Osteocyte (in vitro differentiated cells): ENCODE results near the gene CTSD. TPM values are rescaled to one million over a fixed set of nuclear protein-coding genes. Genes with fewer than 3 reads are reported as not detected.

Experiments
- DNase-seq: peaks from one replicate; pipeline ENCODE4 v3.0.0; 2021; ENCODE audit warnings: mixed read lengths; ENCODE audit not compliant: unreplicated experiment; ENCODE audit errors: extremely low spot score
- H3K27ac Mint-ChIP-seq: one replicate; pipeline ENCODE4 v1.8.0; 2021; ENCODE audit warnings: mild to moderate bottlenecking, mixed read lengths; ENCODE audit not compliant: unreplicated experiment
- H3K27me3 Mint-ChIP-seq: one replicate; pipeline ENCODE4 v1.8.0; 2021; ENCODE audit warnings: mixed read lengths; ENCODE audit not compliant: unreplicated experiment
- H3K36me3 Mint-ChIP-seq: one replicate; pipeline ENCODE4 v1.8.0; 2021; ENCODE audit warnings: mixed read lengths; ENCODE audit not compliant: unreplicated experiment
- H3K4me1 Mint-ChIP-seq: one replicate; pipeline ENCODE4 v1.8.0; 2021; ENCODE audit warnings: mixed read lengths; ENCODE audit not compliant: unreplicated experiment
- H3K4me3 Mint-ChIP-seq: one replicate; pipeline ENCODE4 v1.8.0; 2021; ENCODE audit warnings: mild to moderate bottlenecking, moderate library complexity, mixed read lengths; ENCODE audit not compliant: unreplicated experiment
- H3K9me3 Mint-ChIP-seq: one replicate; pipeline ENCODE4 v1.8.0; 2021; ENCODE audit warnings: mixed read lengths; ENCODE audit not compliant: unreplicated experiment
- total RNA-seq: library from RNA; stranded (reverse); gene quantifications from 2 replicates; pipeline ENCODE4 v1.2.1, GENCODE V29; 2021
- TF ChIP-seq, protein P1 (sequence below): fragments of 200-600 bp; sonication (generic); IDR thresholded peaks from 2 replicates; pipeline ENCODE4 v1.5.0; 2021; ENCODE audit warnings: antibody characterized with exemption, mild to moderate bottlenecking, moderate library complexity

Gene CTSD
- total RNA-seq, 1 donor from 2014 or later: 2,062 TPM

DNA sequence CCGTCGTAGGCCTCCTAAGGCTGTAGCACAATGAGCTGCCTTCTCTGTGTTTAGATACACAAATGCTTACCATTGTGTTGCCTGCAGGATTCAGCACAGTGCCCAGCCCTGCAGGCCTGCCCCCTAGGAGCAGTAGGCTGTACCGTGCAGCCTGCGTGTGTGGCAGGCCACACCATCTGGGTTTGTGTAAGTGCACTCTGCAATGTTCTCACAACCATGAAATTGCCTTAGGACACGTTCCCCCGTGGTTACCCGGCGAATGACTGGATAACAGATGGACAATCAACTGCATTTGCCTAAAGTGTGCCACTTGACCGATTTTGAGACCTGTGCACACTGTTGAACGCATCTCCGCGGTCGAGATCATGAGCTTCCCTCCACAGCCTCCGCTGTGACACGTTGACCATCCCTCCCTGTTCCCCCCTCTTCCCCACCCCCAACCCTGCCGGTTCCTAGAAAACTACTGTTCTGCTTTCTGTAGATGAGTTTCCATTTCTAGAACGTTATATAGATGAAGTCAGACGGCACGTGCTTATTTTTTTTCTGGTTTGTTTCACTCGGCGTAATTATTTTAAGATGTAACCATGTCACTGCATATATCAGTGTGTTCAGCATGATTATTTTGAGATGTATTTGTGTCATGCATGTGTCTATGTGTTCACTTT lies 22.2 kb upstream of the CTSD start:
- Mint-ChIP-seq H3K36me3 (peaks cover 8% of the 10 kb centered on the region), H3K27me3 (peaks cover 4% of the 10 kb centered on the region), H3K27ac (no peak overlapping the region), H3K4me3 (no peak overlapping the region), H3K9me3 (no peaks in the 10 kb centered on the region), H3K4me1 (peaks cover 55% of the 10 kb centered on the region)
- TF ChIP-seq, protein P1, sequence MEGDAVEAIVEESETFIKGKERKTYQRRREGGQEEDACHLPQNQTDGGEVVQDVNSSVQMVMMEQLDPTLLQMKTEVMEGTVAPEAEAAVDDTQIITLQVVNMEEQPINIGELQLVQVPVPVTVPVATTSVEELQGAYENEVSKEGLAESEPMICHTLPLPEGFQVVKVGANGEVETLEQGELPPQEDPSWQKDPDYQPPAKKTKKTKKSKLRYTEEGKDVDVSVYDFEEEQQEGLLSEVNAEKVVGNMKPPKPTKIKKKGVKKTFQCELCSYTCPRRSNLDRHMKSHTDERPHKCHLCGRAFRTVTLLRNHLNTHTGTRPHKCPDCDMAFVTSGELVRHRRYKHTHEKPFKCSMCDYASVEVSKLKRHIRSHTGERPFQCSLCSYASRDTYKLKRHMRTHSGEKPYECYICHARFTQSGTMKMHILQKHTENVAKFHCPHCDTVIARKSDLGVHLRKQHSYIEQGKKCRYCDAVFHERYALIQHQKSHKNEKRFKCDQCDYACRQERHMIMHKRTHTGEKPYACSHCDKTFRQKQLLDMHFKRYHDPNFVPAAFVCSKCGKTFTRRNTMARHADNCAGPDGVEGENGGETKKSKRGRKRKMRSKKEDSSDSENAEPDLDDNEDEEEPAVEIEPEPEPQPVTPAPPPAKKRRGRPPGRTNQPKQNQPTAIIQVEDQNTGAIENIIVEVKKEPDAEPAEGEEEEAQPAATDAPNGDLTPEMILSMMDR: no peak
- no peak for DNase-seq

- no peak for DNase-seq
- Mint-ChIP-seq H3K27ac (no peak overlapping the region), H3K4me1 (peaks cover 55% of the 10 kb centered on the region), H3K36me3 (peaks cover 4% of the 10 kb centered on the region), H3K27me3 (no peaks in the 10 kb centered on the region), H3K4me3 (no peak overlapping the region), H3K9me3 (no peaks in the 10 kb centered on the region)
- TF ChIP-seq, protein P1: no peak
These were observed 21.3 kb upstream of the CTSD start for GRCh38 chr11:1784761-1785650.

DNA sequence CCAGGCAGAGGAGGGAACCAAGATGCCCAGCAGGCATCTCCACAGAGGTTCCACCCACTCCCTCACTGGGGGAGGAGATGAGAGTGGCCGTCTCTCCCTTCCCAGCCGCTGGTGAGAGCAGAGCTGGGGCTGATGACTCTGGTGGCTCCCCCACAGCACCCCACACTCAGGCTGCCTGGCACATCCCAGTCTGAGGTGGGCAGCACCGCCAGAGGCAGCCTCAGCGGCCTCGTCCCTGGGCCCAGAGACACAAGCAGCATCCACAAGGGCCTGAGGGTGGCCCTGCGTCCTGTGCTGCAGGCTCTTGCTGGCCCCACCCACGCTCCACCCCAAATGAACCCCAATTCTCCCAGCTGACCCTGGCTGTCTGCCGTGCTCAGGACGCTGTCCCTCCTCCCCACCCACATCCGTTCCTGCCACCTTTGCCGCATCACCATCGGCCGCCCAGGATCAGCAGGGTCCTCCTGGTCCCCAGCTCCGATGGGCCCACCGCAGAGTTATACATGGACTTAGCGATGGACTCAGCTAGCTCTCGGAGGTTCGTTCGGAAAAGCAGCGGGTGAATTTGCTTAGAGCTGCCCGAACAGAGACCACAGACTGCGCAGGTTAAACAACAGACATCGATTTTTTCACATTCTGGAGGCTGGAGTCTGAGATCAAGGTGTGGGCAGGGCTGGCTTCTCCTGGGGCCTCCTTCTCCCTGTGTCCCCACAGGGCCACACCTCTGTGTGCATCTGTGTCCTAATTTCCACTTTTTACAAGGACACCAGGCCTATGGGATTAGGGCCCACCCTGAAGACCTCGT lies 20.2 kb upstream of the CTSD start:
- Mint-ChIP-seq H3K4me3 (no peak overlapping the region), H3K9me3 (no peaks in the 10 kb centered on the region), H3K27ac (peak overlapping the region; percentile 27), H3K4me1 (peaks cover 53% of the 10 kb centered on the region), H3K27me3 (no peaks in the 10 kb centered on the region), H3K36me3 (peaks cover 4% of the 10 kb centered on the region)
- TF ChIP-seq, protein P1: no peak
- DNase-seq: no peak

- TF ChIP-seq, protein P1: no peak
- H3K27ac Mint-ChIP-seq: peak overlapping the region; percentile 47
These were observed 19.4 kb upstream of the CTSD start for GRCh38 chr11:1782831-1783724.

More at GRCh38 chr11:1782831-1783724, 19.4 kb upstream of the CTSD start:
- no peaks in the 10 kb centered on the region for H3K9me3 Mint-ChIP-seq
- H3K4me3 Mint-ChIP-seq: no peak overlapping the region
- H3K36me3 Mint-ChIP-seq: peaks cover 4% of the 10 kb centered on the region
- H3K4me1 Mint-ChIP-seq: peaks cover 54% of the 10 kb centered on the region
- H3K27me3 Mint-ChIP-seq: no peaks in the 10 kb centered on the region
- DNase-seq: no peak
